Measurements from ENCODE around the gene CHTF18. TPM values are rescaled to one million over a fixed set of nuclear protein-coding genes. Genes with fewer than 3 reads are reported as not detected.

Gene CHTF18
- total RNA-seq, 1 donor from 2014 or later, result 4.9 TPM

GRCh38 chr16:794853-795466 is 6.5 kb downstream of the CHTF18 start:
- no peaks in the 10 kb centered on the region for H3K36me3 ChIP-seq
- no peak overlapping the region for H3K4me3 ChIP-seq
- no peaks in the 10 kb centered on the region for H3K4me1 ChIP-seq

GRCh38 chr16:795580-796229 is 7.3 kb downstream of the CHTF18 start:
- H3K36me3 ChIP-seq, result no peaks in the 10 kb centered on the region
- intact Hi-C loops (cut with DNase I), result no loop called here
- no peaks in the 10 kb centered on the region for H3K27me3 ChIP-seq

More at GRCh38 chr16:794853-795466, 6.5 kb downstream of the CHTF18 start:
- intact Hi-C loops (cut with DNase I), result no loop called here
- no peak for DNase-seq (ENCODE audit: extremely low spot score in 2 of 2)
- H3K9me3 ChIP-seq, result no peaks in the 10 kb centered on the region
- TF ChIP-seq CTCF (IDR thresholded peaks at IDR 0.05) (no peak), POLR2AphosphoS5 (IDR thresholded peaks at IDR 0.05; ENCODE audit: insufficient read depth in 1 of 2, low read depth in 1 of 2) (no peak), POLR2A (IDR thresholded peaks at IDR 0.05) (no peak)
- no peaks in the 10 kb centered on the region for H3K27me3 ChIP-seq
- H3K27ac ChIP-seq, result no peak overlapping the region

GRCh38 chr16:796296-797119 is 8.1 kb downstream of the CHTF18 start:
- DNase-seq (ENCODE audit: extremely low spot score in 2 of 2), result no peak
- TF ChIP-seq CTCF (IDR thresholded peaks at IDR 0.05), result no peak
- TF ChIP-seq POLR2AphosphoS5 (IDR thresholded peaks at IDR 0.05; ENCODE audit: insufficient read depth in 1 of 2, low read depth in 1 of 2), result no peak
- no peak for TF ChIP-seq POLR2A (IDR thresholded peaks at IDR 0.05)
- intact Hi-C loops (cut with DNase I), result no loop called here
- Histone ChIP-seq H3K4me1 (no peaks in the 10 kb centered on the region), H3K4me3 (no peak overlapping the region), H3K27ac (no peak overlapping the region), H3K27me3 (no peaks in the 10 kb centered on the region), H3K36me3 (no peaks in the 10 kb centered on the region), H3K9me3 (no peaks in the 10 kb centered on the region)

More at GRCh38 chr16:795580-796229, 7.3 kb downstream of the CHTF18 start:
- no peak overlapping the region for H3K4me3 ChIP-seq
- TF ChIP-seq CTCF (IDR thresholded peaks at IDR 0.05) (no peak), POLR2A (IDR thresholded peaks at IDR 0.05) (no peak), POLR2AphosphoS5 (IDR thresholded peaks at IDR 0.05; ENCODE audit: insufficient read depth in 1 of 2, low read depth in 1 of 2) (no peak)
- no peak overlapping the region for H3K27ac ChIP-seq
- H3K4me1 ChIP-seq, result no peaks in the 10 kb centered on the region
- no peak for DNase-seq (ENCODE audit: extremely low spot score in 2 of 2)
- no peaks in the 10 kb centered on the region for H3K9me3 ChIP-seq

- Histone ChIP-seq H3K27ac (no peak overlapping the region), H3K9me3 (no peaks in the 10 kb centered on the region), H3K27me3 (no peaks in the 10 kb centered on the region), H3K36me3 (no peaks in the 10 kb centered on the region), H3K4me1 (no peaks in the 10 kb centered on the region), H3K4me3 (no peak overlapping the region)
- no peak for DNase-seq (ENCODE audit: extremely low spot score in 2 of 2)
- no peak for TF ChIP-seq POLR2AphosphoS5 (IDR thresholded peaks at IDR 0.05; ENCODE audit: insufficient read depth in 1 of 2, low read depth in 1 of 2)
- no peak for TF ChIP-seq CTCF (IDR thresholded peaks at IDR 0.05)
- TF ChIP-seq POLR2A (IDR thresholded peaks at IDR 0.05), result no peak
- intact Hi-C loops (cut with DNase I), result no loop called here
These were observed 8.7 kb downstream of the CHTF18 start for GRCh38 chr16:797120-797420.

Data from vagina (tissue), 2 donors.